ENCODE results near the gene ACOT7.
A peak's percentile ranks its signal among the peaks of the same experiment; 100 is the strongest.

DNA sequence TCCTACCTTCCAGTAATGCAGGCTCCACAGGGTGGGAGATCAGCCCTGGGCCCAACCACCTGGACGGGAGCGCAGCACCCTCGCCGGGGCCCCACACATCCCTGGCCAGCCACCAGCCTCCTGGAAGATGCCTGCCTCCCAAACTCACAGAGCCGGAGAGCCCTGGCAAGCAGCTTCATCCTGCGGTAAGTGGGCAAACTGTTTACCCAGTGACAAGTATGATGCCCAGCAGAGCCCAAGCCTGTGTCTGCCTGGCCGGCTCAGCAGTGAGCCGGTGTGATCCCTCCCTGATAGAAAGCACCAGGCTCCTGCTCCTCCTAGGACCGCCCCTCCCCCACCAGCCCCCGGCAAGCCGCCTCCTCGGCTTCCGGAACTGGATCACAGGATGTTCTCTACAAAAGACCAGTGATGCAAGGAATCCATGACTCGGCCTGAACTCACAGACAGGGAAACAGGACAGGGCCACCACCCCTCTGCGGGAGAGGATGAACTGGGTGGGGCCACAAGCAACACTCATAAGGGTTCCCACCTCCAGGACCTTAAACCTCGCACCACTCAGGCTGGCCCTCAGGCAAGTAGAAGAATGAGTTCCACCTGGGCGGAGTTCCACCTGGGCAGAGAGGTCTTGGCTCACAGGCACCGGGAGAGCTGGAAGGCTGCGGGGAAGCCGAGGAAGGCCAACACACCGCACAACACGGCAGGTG is 7.9 kb downstream of the ACOT7 start:
- TF ChIP-seq, protein P1, sequence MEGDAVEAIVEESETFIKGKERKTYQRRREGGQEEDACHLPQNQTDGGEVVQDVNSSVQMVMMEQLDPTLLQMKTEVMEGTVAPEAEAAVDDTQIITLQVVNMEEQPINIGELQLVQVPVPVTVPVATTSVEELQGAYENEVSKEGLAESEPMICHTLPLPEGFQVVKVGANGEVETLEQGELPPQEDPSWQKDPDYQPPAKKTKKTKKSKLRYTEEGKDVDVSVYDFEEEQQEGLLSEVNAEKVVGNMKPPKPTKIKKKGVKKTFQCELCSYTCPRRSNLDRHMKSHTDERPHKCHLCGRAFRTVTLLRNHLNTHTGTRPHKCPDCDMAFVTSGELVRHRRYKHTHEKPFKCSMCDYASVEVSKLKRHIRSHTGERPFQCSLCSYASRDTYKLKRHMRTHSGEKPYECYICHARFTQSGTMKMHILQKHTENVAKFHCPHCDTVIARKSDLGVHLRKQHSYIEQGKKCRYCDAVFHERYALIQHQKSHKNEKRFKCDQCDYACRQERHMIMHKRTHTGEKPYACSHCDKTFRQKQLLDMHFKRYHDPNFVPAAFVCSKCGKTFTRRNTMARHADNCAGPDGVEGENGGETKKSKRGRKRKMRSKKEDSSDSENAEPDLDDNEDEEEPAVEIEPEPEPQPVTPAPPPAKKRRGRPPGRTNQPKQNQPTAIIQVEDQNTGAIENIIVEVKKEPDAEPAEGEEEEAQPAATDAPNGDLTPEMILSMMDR (IDR thresholded peaks at IDR 0.05): no peak
- TF ChIP-seq POLR2A (IDR thresholded peaks at IDR 0.05): no peak
- TF ChIP-seq POLR2AphosphoS5 (IDR thresholded peaks at IDR 0.05): peak in 2 of 3 donors; percentile 41 to 48
- TF ChIP-seq EP300 (IDR thresholded peaks at IDR 0.05; ENCODE audit: low read depth): no peak

All from transverse colon (tissue), 4 donors.